HG02870 (cell line): Measurements from ENCODE around the gene MSRB3.
"Not testable (repeated sequence)": the region's sequence is repeated elsewhere in the genome, so short reads cannot be mapped to it uniquely, and the experiment has no call there.

Experiments
- ATAC-seq: cut with Tn5 transposase; IDR thresholded peaks from one replicate; pipeline ENCODE4 v1.9.1; 2021; ENCODE audit warnings: mild to moderate bottlenecking, moderate library complexity; ENCODE audit not compliant: unreplicated experiment

The MSRB3 gene

GRCh38 chr12:65285532-65285931, 7.0 kb downstream of the MSRB3 start:
- not testable (repeated sequence) for ATAC-seq

- ATAC-seq, result no peak
Observed at GRCh38 chr12:65287426-65287825, 8.9 kb downstream of the MSRB3 start.

- no peak for ATAC-seq
Observed at GRCh38 chr12:65292241-65292640, 13.8 kb downstream of the MSRB3 start.

GRCh38 chr12:65293735-65294134, 15.3 kb downstream of the MSRB3 start:
- peak; percentile 58 for ATAC-seq

- ATAC-seq, result no peak
Observed at GRCh38 chr12:65294641-65295262, 16.3 kb downstream of the MSRB3 start.

GRCh38 chr12:65296508-65297265, 18.2 kb downstream of the MSRB3 start:
- ATAC-seq, result no peak

- ATAC-seq, result no peak
Observed at GRCh38 chr12:65300097-65300496, 21.6 kb downstream of the MSRB3 start.

- ATAC-seq, result no peak
Observed at GRCh38 chr12:65300679-65301349, 22.3 kb downstream of the MSRB3 start.

- ATAC-seq, result no peak
Observed at GRCh38 chr12:65302891-65303290, 24.4 kb downstream of the MSRB3 start.

GRCh38 chr12:65305346-65305950, 27.0 kb downstream of the MSRB3 start:
- no peak for ATAC-seq

GRCh38 chr12:65306366-65307168, 28.1 kb downstream of the MSRB3 start:
- no peak for ATAC-seq

- ATAC-seq, result no peak
Observed at GRCh38 chr12:65307169-65307501, 28.7 kb downstream of the MSRB3 start.

- ATAC-seq, result no peak
Observed at GRCh38 chr12:65308006-65308405, 29.5 kb downstream of the MSRB3 start.

GRCh38 chr12:65308601-65309071, 30.2 kb downstream of the MSRB3 start:
- ATAC-seq, result no peak

GRCh38 chr12:65311260-65311659, 32.8 kb downstream of the MSRB3 start:
- ATAC-seq, result no peak

GRCh38 chr12:65313719-65314317, 35.3 kb downstream of the MSRB3 start:
- ATAC-seq, result no peak

GRCh38 chr12:65315238-65315637, 36.8 kb downstream of the MSRB3 start:
- not testable (repeated sequence) for ATAC-seq

- no peak for ATAC-seq
Observed at GRCh38 chr12:65318186-65318685, 39.8 kb downstream of the MSRB3 start.

- ATAC-seq, result no peak
Observed at GRCh38 chr12:65319688-65320200, 41.3 kb downstream of the MSRB3 start.

GRCh38 chr12:65323070-65323469, 44.6 kb downstream of the MSRB3 start:
- ATAC-seq, result no peak
